H9 (cell line): Measurements from ENCODE around the gene SEMA3C. TPM values are rescaled to one million over a fixed set of nuclear protein-coding genes. Genes with fewer than 3 reads are reported as not detected.

Experiments
- DNase-seq: peaks from one replicate; pipeline ENCODE4 v3.0.0-alpha.2; 2017
- H2AFZ ChIP-seq: one replicate; pipeline ENCODE4 v1.6.1; 2013; ENCODE audit warnings: mild to moderate bottlenecking, low read length, control low read depth, moderate library complexity
- H2AK5ac ChIP-seq: 2 replicates; pipeline ENCODE4 v1.6.1; 2013; ENCODE audit warnings: low read length, control low read depth, mixed read lengths; ENCODE audit not compliant: insufficient read length
- H2BK120ac ChIP-seq: one replicate; pipeline ENCODE4 v1.6.1; 2013; ENCODE audit warnings: low read depth, mild to moderate bottlenecking, low read length, control low read depth, inconsistent platforms; ENCODE audit not compliant: poor library complexity, severe bottlenecking
- H2BK12ac ChIP-seq: 2 replicates; pipeline ENCODE4 v1.6.1; 2013; ENCODE audit warnings: low read length, control low read depth, mixed read lengths, low read depth; ENCODE audit not compliant: insufficient read length
- H2BK15ac ChIP-seq: 2 replicates; pipeline ENCODE4 v1.6.1; 2013; ENCODE audit warnings: low read depth, low read length, control low read depth
- H2BK20ac ChIP-seq: one replicate; pipeline ENCODE4 v1.6.1; 2013; ENCODE audit warnings: low read depth, mild to moderate bottlenecking, low read length, control low read depth, inconsistent platforms; ENCODE audit not compliant: poor library complexity, severe bottlenecking
- H2BK5ac ChIP-seq: 2 replicates; pipeline ENCODE4 v1.6.1; 2013; ENCODE audit warnings: low read length, control low read depth, mixed read lengths; ENCODE audit not compliant: insufficient read length
- H3K14ac ChIP-seq: 2 replicates; pipeline ENCODE4 v1.6.1; 2013; ENCODE audit warnings: low read length, control low read depth; ENCODE audit not compliant: insufficient read depth
- H3K18ac ChIP-seq: 2 replicates; pipeline ENCODE4 v1.6.1; 2013; ENCODE audit warnings: low read depth, mild to moderate bottlenecking, mixed read lengths, low read length, control low read depth; ENCODE audit not compliant: insufficient read length
- H3K23ac ChIP-seq: 2 replicates; pipeline ENCODE4 v1.6.1; 2013; ENCODE audit warnings: low read length, control low read depth, mixed read lengths, low read depth; ENCODE audit not compliant: insufficient read length
- H3K23me2 ChIP-seq: 2 replicates; pipeline ENCODE4 v1.6.1; 2013; ENCODE audit warnings: low read depth, mild to moderate bottlenecking, mixed read lengths, low read length, control low read depth; ENCODE audit not compliant: insufficient read length, poor library complexity, severe bottlenecking
- H3K27ac ChIP-seq: 2 replicates; pipeline ENCODE4 v1.5.1; 2013; ENCODE audit warnings: low read length, control low read depth, mixed read lengths, low read depth; ENCODE audit not compliant: insufficient read length
- H3K27me3 ChIP-seq: 2 replicates; pipeline ENCODE4 v1.6.1; 2013; ENCODE audit warnings: low read length, control low read depth, inconsistent platforms; ENCODE audit not compliant: insufficient read depth
- H3K4ac ChIP-seq: 2 replicates; pipeline ENCODE4 v1.6.1; 2013; ENCODE audit warnings: low read depth, mild to moderate bottlenecking, control low read depth, inconsistent platforms, low read length, moderate library complexity
- H3K4me1 ChIP-seq: 2 replicates; pipeline ENCODE4 v1.6.1; 2013; ENCODE audit warnings: low read length, control low read depth, inconsistent platforms; ENCODE audit not compliant: insufficient read depth
- H3K4me2 ChIP-seq: 2 replicates; pipeline ENCODE4 v1.6.1; 2013; ENCODE audit warnings: low read length, control low read depth, mixed read lengths; ENCODE audit not compliant: insufficient read length, insufficient read depth
- H3K56ac ChIP-seq: 2 replicates; pipeline ENCODE4 v1.6.1; 2013; ENCODE audit warnings: low read depth, mild to moderate bottlenecking, mixed read lengths, low read length, control low read depth; ENCODE audit not compliant: insufficient read length
- H3K79me1 ChIP-seq: 2 replicates; pipeline ENCODE4 v1.6.1; 2013; ENCODE audit warnings: low read depth, mild to moderate bottlenecking, moderate library complexity, low read length, control low read depth, inconsistent platforms; ENCODE audit not compliant: insufficient read depth, poor library complexity, severe bottlenecking
- H3K79me2 ChIP-seq: 2 replicates; pipeline ENCODE4 v1.6.1; 2013; ENCODE audit warnings: low read length, control low read depth, inconsistent platforms; ENCODE audit not compliant: insufficient read depth
- H3K9ac ChIP-seq: 2 replicates; pipeline ENCODE4 v1.6.1; 2013; ENCODE audit warnings: low read length, control low read depth, mixed read lengths; ENCODE audit not compliant: insufficient read length; ENCODE audit errors: extremely low read depth
- H3K9me3 ChIP-seq: one replicate; pipeline ENCODE4 v1.6.1; 2013; ENCODE audit warnings: low read depth, low read length, inconsistent platforms; ENCODE audit not compliant: control insufficient read depth
- H3T11ph ChIP-seq: one replicate; pipeline ENCODE4 v1.6.1; 2013; ENCODE audit warnings: mild to moderate bottlenecking, low read length, control low read depth, inconsistent platforms
- H4K20me1 ChIP-seq: one replicate; pipeline ENCODE4 v1.6.1; 2013; ENCODE audit not compliant: control insufficient read depth, insufficient read length, insufficient read depth
- H4K5ac ChIP-seq: 2 replicates; pipeline ENCODE4 v1.6.1; 2013; ENCODE audit warnings: low read depth, mild to moderate bottlenecking, mixed read lengths, low read length, control low read depth; ENCODE audit not compliant: insufficient read length
- H4K8ac ChIP-seq: replicated peaks from 2 replicates; pipeline ENCODE4 v1.6.1; 2013; ENCODE audit warnings: low read length, control low read depth, mixed read lengths, low read depth; ENCODE audit not compliant: insufficient read length
- H4K91ac ChIP-seq: 2 replicates; pipeline ENCODE4 v1.6.1; 2013; ENCODE audit warnings: low read depth, mild to moderate bottlenecking, moderate library complexity, mixed read lengths, low read length, control low read depth; ENCODE audit not compliant: insufficient read length
- H3K27ac Mint-ChIP-seq, 3 experiments: 2 replicates in 2 of 3; 3 replicates in 1 of 3; pipeline ENCODE4 v1.8.0; 2020 to 2021; ENCODE audit warnings: mixed read lengths in 3 of 3, mild to moderate bottlenecking in 1 of 3, moderate library complexity in 1 of 3
- H3K27me3 Mint-ChIP-seq: 2 replicates; pipeline ENCODE4 v1.8.0; 2021; ENCODE audit warnings: low read depth, mild to moderate bottlenecking, moderate library complexity, mixed read lengths
- H3K36me3 Mint-ChIP-seq, 3 experiments: 2 replicates in 2 of 3; 3 replicates in 1 of 3; pipeline ENCODE4 v1.8.0; 2020 to 2021; ENCODE audit warnings: low read depth in 3 of 3, mixed read lengths in 3 of 3; ENCODE audit not compliant: insufficient read depth in 1 of 3
- H3K4me1 Mint-ChIP-seq, 2 experiments: 2 replicates each; pipeline ENCODE4 v1.8.0; 2020; ENCODE audit warnings: mixed read lengths in 2 of 2
- H3K4me3 Mint-ChIP-seq, 2 experiments: 2 replicates in 1 of 2; 3 replicates in 1 of 2; pipeline ENCODE4 v1.8.0; 2020 to 2021; ENCODE audit warnings: mild to moderate bottlenecking in 2 of 2, mixed read lengths in 2 of 2, moderate library complexity in 1 of 2
- H3K9me3 Mint-ChIP-seq, 2 experiments: 2 replicates in 1 of 2; 3 replicates in 1 of 2; pipeline ENCODE4 v1.8.0; 2020; ENCODE audit warnings: mild to moderate bottlenecking in 2 of 2, mixed read lengths in 2 of 2, moderate library complexity in 1 of 2
- CTCF ChIP-seq: fragments of 200-600 bp; sonication (generic); conservative IDR thresholded peaks from 3 replicates; pipeline ENCODE4 v1.8.0; 2021; ENCODE audit warnings: antibody characterized with exemption, mild to moderate bottlenecking
- WGBS: extraction: QIAGEN DNeasy Blood & Tissue Kit; methylation state at CpG from one replicate; pipeline ENCODE4 v1.1.7; 2013; ENCODE audit warnings: missing lambda C conversion rate, low lambda C conversion rate, mixed read lengths; ENCODE audit not compliant: insufficient read length; ENCODE audit errors: extremely low coverage; 5-methylcytosine and 5-hydroxymethylcytosine counted together
- total RNA-seq: library from RNA; stranded (reverse); gene quantifications from 2 replicates; pipeline ENCODE4 v1.2.1, GENCODE V29; 2021

The SEMA3C gene
- total RNA-seq, 1 experiment from 2014 or later = 1.6 TPM

GRCh38 chr7:80830010-80830409, 88.8 kb downstream of the SEMA3C start:
- Histone ChIP-seq H3K27me3 (no peaks in the 10 kb centered on the region), H4K5ac (no peak overlapping the region), H3K9me3 (no peaks in the 10 kb centered on the region), H4K91ac (no peak overlapping the region), H3K56ac (no peak overlapping the region), H3T11ph (no peak overlapping the region), H3K4me2 (no peak overlapping the region), H3K27ac (no peak overlapping the region), H3K4me1 (no peaks in the 10 kb centered on the region), H3K9ac (no peak overlapping the region), H3K14ac (no peak overlapping the region), H3K79me2 (no peaks in the 10 kb centered on the region), H3K4ac (no peak overlapping the region), H2AFZ (no peak overlapping the region), H2BK20ac (no peak overlapping the region), H2BK5ac (no peak overlapping the region), H2AK5ac (no peak overlapping the region), H3K23ac (no peak overlapping the region), H4K20me1 (no peaks in the 10 kb centered on the region), H4K8ac (no peak overlapping the region), H2BK120ac (no peak overlapping the region), H2BK12ac (no peak overlapping the region), H3K23me2 (no peaks in the 10 kb centered on the region), H2BK15ac (no peak overlapping the region), H3K18ac (no peak overlapping the region), H3K79me1 (no peaks in the 10 kb centered on the region)
- WGBS = no CpG with 5 or more reads among the region's 1 CpG
- DNase-seq = no peak
- no peaks in the 10 kb centered on the region for H3K27me3 Mint-ChIP-seq
- no peak overlapping the region for H3K4me3 Mint-ChIP-seq
- H3K27ac Mint-ChIP-seq = no peak overlapping the region
- H3K4me1 Mint-ChIP-seq = peaks cover 5 to 7% of the 10 kb centered on the region in 2 experiments; a peak in 2 of 4 replicates
- TF ChIP-seq CTCF = no peak
- H3K9me3 Mint-ChIP-seq = no peaks in the 10 kb centered on the region
- H3K36me3 Mint-ChIP-seq = no peaks in the 10 kb centered on the region
